ENCODE measurements around the gene OR1D2. TPM values are rescaled to one million over a fixed set of nuclear protein-coding genes. Genes with fewer than 3 reads are reported as not detected.
"Not testable (repeated sequence)": the region's sequence is repeated elsewhere in the genome, so short reads cannot be mapped to it uniquely, and the experiment has no call there.

The OR1D2 gene
- total and polyA plus RNA-seq, 2 of the 13 experiments (the other 11 are each of a cell fraction or from before 2014, with no cell fraction given) = not detected

DNA sequence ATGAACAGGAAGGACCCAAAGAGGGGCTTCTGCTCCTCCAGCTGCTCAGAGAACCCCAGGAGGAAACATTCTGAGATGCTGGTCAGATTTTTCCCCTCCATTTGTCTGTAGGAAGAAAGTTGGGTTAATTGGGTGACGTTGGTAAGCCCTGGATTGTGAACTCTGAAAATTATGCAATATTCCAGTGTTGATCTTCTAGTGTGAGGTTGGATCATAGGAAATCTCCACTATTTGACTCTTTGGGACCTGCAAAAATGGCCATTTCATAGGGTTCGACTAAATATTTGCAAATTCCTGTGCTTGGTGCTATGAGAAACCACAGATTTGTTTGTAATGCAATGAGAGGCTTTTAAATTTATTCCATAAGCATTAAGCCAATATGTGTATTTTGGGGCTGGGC is 23.2 kb upstream of the OR1D2 start, which contains the start of gene OR1G1 (continued):
- TF ChIP-seq, protein P1, sequence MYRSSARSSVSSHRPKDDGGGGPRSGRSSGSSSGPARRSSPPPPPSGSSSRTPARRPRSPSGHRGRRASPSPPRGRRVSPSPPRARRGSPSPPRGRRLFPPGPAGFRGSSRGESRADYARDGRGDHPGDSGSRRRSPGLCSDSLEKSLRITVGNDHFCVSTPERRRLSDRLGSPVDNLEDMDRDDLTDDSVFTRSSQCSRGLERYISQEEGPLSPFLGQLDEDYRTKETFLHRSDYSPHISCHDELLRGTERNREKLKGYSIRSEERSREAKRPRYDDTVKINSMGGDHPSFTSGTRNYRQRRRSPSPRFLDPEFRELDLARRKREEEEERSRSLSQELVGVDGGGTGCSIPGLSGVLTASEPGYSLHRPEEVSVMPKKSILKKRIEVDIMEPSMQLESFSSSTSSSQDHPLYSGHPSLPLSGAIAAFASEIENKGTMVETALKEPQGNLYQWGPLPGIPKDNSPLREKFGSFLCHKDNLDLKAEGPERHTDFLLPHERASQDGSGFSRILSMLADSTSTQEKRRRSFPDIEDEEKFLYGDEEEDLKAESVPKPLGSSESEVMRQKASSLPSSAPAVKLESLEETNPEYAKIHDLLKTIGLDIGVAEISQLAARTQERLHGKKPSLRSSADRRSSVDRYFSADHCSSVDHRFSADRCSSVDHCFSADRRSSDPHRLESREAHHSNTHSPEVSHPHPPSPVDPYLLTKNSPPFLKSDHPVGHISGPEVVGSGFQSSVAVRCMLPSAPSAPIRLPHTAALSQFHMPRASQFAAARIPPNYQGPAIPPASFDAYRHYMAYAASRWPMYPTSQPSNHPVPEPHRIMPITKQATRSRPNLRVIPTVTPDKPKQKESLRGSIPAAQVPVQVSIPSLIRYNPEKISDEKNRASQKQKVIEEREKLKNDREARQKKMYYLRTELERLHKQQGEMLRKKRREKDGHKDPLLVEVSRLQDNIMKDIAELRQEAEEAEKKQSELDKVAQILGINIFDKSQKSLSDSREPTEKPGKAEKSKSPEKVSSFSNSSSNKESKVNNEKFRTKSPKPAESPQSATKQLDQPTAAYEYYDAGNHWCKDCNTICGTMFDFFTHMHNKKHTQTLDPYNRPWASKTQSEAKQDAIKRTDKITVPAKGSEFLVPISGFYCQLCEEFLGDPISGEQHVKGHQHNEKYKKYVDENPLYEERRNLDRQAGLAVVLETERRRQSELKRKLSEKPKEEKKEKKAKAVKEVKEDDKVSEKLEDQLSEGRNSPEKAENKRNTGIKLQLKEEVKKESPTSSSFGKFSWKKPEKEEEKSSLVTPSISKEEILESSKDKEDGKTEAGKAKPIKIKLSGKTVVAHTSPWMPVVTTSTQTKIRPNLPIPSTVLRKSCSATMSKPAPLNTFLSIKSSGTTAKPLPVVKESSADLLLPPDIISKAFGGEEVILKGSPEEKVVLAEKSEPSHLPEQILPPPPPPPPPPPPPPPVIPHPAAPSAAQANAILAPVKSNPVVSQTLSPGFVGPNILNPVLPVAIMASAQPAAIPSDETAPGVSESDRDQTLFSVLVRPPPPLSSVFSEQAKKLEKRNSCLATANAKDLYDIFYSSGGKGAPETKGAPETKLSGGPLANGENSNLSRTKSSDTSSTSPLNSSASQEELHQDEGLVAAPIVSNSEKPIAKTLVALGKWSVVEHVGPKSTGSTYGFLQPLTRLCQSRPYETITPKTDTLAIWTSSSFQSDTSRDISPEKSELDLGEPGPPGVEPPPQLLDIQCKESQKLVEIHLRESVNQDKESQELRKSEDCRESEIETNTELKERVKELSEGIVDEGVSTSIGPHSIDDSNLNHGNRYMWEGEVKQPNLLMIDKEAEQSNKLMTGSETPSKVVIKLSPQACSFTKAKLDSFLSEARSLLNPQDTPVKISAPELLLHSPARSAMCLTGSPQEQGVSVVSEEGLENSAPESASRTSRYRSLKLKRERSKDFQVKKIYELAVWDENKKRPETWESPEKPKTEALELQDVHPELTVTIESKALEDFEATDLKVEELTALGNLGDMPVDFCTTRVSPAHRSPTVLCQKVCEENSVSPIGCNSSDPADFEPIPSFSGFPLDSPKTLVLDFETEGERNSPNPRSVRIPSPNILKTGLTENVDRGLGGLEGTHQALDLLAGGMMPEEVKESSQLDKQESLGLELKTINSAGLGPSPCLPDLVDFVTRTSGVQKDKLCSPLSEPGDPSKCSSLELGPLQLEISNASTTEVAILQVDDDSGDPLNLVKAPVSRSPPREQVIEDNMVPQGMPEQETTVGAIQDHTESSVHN (CRISPR knock-in tag; IDR thresholded peaks at IDR 0.05) = no peak

DNA sequence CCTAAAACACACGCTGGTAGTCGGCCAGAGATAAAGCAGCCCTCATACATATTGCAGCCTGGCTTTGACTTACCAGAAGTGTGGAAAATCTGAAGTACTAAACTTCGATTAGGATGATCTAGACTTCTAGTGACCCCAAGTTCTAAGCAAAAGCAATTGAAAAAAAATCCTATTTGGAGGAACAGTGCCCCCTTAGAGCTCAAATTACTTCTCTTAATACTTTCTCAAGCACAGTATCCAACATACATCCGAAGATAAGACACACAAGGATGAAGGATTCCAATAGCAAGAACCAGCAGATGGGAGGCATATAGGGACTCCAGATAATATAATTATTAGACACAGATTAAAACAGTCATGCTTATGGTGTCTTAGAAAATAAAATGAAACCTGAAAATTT is 30.4 kb downstream of the OR1D2 start:
- intact Hi-C loops (cut with micrococcal nuclease; ENCODE audit: unreplicated experiment) = not testable (repeated sequence)

More for the DNA sequence above, 30.4 kb downstream of the OR1D2 start:
- H3K27me3 ChIP-seq (ENCODE audit: control insufficient read depth in 1 of 2, insufficient read depth in 2 of 2, low read length in 2 of 2); DNase-seq (ENCODE audit: low spot score); H3K27ac ChIP-seq (ENCODE audit: extremely low read length, insufficient read depth, low read length); CTCF ChIA-PET (ENCODE audit: low intra/inter-chr PET ratio, low total read pairs); H3K9me3 ChIP-seq (ENCODE audit: low read length); H2AFZ ChIP-seq (ENCODE audit: low read length); in situ Hi-C loops (cut with HindIII; ENCODE audit: extremely low pct_ligation_motif_present, low pct_unique_long_range_greater_than_20kb); H3K9ac ChIP-seq (ENCODE audit: insufficient read depth, low read depth, low read length); H3K36me3 ChIP-seq (replicated peaks in 1 of 2; ENCODE audit: control insufficient read depth in 1 of 2, insufficient read depth in 2 of 2, low read length in 2 of 2); H3K4me2 ChIP-seq (ENCODE audit: low read depth, low read length); BruUV-seq (replicated peaks); H3K4me3 ChIP-seq (replicated peaks in 1 of 3; ENCODE audit: insufficient read depth in 1 of 3, low read depth in 2 of 3, low read length in 3 of 3); FAIRE-seq; POLR2A ChIA-PET; ATAC-seq; H3K4me1 ChIP-seq (ENCODE audit: insufficient read depth, low read length); H4K20me1 ChIP-seq (ENCODE audit: insufficient read depth, low read length); H3K79me2 ChIP-seq (ENCODE audit: insufficient read depth, low read length): not testable (repeated sequence)
- 11% methylated on average over 4 of the region's 4 CpGs for WGBS (ENCODE audit: low lambda C conversion rate)
